K562 (cell line): ENCODE measurements around the gene RAB43. TPM values are rescaled to one million over a fixed set of nuclear protein-coding genes. Genes with fewer than 3 reads are reported as not detected.

Experiments
- ARHGAP35 ChIP-seq: fragments of 450-650 bp; IDR thresholded peaks from 2 replicates; pipeline ENCODE4 v1.6.1; 2018; ENCODE audit not compliant: partially characterized antibody
- BMI1 ChIP-seq: fragments of 150-350 bp; IDR thresholded peaks from 2 replicates; pipeline ENCODE4 v1.6.1; 2014; ENCODE audit warnings: low read length
- CREB3L1 ChIP-seq: fragments of 450-650 bp; IDR thresholded peaks from 2 replicates; pipeline ENCODE4 v1.6.1; 2014; ENCODE audit warnings: low read depth, mild to moderate bottlenecking, moderate library complexity, borderline replicate concordance
- MAX ChIP-seq: sonication (generic); formaldehyde crosslinking; IDR thresholded peaks from 2 replicates; pipeline ENCODE4 v1.9.0; 2022; ENCODE audit warnings: mild to moderate bottlenecking, missing genetic modification reagents
- MNT ChIP-seq, 2 experiments: fragments of 450-650 bp; conservative IDR thresholded peaks; 2 replicates each; pipeline ENCODE4 v1.6.1; 2017; ENCODE audit warnings: mild to moderate bottlenecking in 2 of 2, moderate library complexity in 2 of 2
- POLR2AphosphoS5 ChIP-seq: IDR thresholded peaks from 2 replicates; pipeline ENCODE4 v1.6.1; 2011; ENCODE audit warnings: mild to moderate bottlenecking, low read depth, low read length, moderate library complexity; ENCODE audit not compliant: control insufficient read depth, insufficient read depth
- PTTG1 ChIP-seq: fragments of 450-650 bp; IDR thresholded peaks from 2 replicates; pipeline ENCODE4 v1.6.1; 2016; ENCODE audit warnings: low read depth, mild to moderate bottlenecking, missing genetic modification characterization, missing compliant biosample characterization
- SMARCA5 ChIP-seq: fragments of 450-650 bp; IDR thresholded peaks from 2 replicates; pipeline ENCODE4 v1.6.1; 2016
- TCF7L2 ChIP-seq: fragments of 150-350 bp; IDR thresholded peaks from 2 replicates; pipeline ENCODE4 v1.6.1; 2016; ENCODE audit warnings: low read depth, mild to moderate bottlenecking, low read length, moderate library complexity
- ZBTB5 ChIP-seq: fragments of 450-650 bp; IDR thresholded peaks from 2 replicates; pipeline ENCODE4 v1.6.1; 2017; ENCODE audit warnings: antibody characterized with exemption
- ZFX ChIP-seq: sonication (generic); formaldehyde crosslinking; IDR thresholded peaks from 2 replicates; pipeline ENCODE4 v1.8.0; 2022; ENCODE audit warnings: mild to moderate bottlenecking, missing genetic modification reagents, moderate library complexity
- ZNF282 ChIP-seq: sonication (generic); formaldehyde crosslinking; IDR thresholded peaks from 2 replicates; pipeline ENCODE4 v1.8.1; 2023; ENCODE audit warnings: missing genetic modification reagents
- ZNF318 ChIP-seq, 2 experiments: fragments of 450-650 bp; IDR thresholded peaks; 2 replicates each; pipeline ENCODE4 v1.6.1; 2016; ENCODE audit warnings: mild to moderate bottlenecking in 2 of 2, borderline replicate concordance in 1 of 2, low read depth in 1 of 2, moderate library complexity in 1 of 2
- ZNF830 ChIP-seq: fragments of 250-450 bp; sonication (Bioruptor Pico); IDR thresholded peaks from 2 replicates; pipeline ENCODE4 v1.5.0; 2021; ENCODE audit warnings: mild to moderate bottlenecking
- polyA plus RNA-seq, 8 experiments: library from polyadenylated mRNA; depleted of rRNA in 4 of 8; stranded (reverse) in 5 of 8; unstranded in 3 of 8; fragments of >200 nt; fragmentation: Nextera tagmentation in 2 of 8; fragmentation: Illumina TruSeq in 1 of 8; extraction: Ambion mirVana in 2 of 8; extraction: Trizol in 1 of 8; gene quantifications; 2 replicates each; pipeline versions ENCODE4 v1.2.1 to v1.2.3, GENCODE V29; 2011 to 2014; ENCODE audit warnings: inconsistent platforms in 1 of 8, missing spikeins in 1 of 8
- total RNA-seq, 7 experiments: library from RNA; depleted of rRNA in 6 of 7; stranded (reverse); fragments of >200 nt in 6 of 7; fragmentation: Illumina TruSeq in 2 of 7; extraction: Trizol in 2 of 7; gene quantifications; 2 replicates each; pipeline versions ENCODE4 v1.2.1 to v1.2.3, GENCODE V29; 2011 to 2021; ENCODE audit warnings: low replicate concordance in 1 of 7

RAB43 gene
- total and polyA plus RNA-seq, 9 of the 15 experiments (the other 6 are each of a cell fraction or from before 2014, with no cell fraction given): 0.04 to 6.8 (median 1.7) TPM; not detected in 2

GRCh38 chr3:129161860-129162271 is 40.3 kb upstream of the RAB43 start (continued):
- TF ChIP-seq MNT (conservative IDR thresholded peaks at IDR 0.05): no peak
- no peak for TF ChIP-seq SMARCA5
- TF ChIP-seq ZNF830: no peak
- TF ChIP-seq PTTG1: no peak
- TF ChIP-seq BMI1: no peak
- no peak for TF ChIP-seq ZNF282 (CRISPR knock-in tag)
- TF ChIP-seq CREB3L1: no peak
- TF ChIP-seq ZBTB5: no peak
- no peak for TF ChIP-seq MAX (CRISPR knock-in tag)
- TF ChIP-seq POLR2AphosphoS5: no peak
- no peak for TF ChIP-seq ZFX (CRISPR knock-in tag)
- TF ChIP-seq ARHGAP35: no peak
- TF ChIP-seq TCF7L2: no peak
- no peak for TF ChIP-seq ZNF318 (IDR thresholded peaks at IDR 0.05; ENCODE audit: borderline replicate concordance in 1 of 2, low read depth in 1 of 2)
